Neural cell (in vitro differentiated cells): ENCODE data around the gene POU3F3.

Source experiments
- CTCF ChIP-seq: fragments of 450-650 bp; IDR thresholded peaks from 2 replicates; pipeline ENCODE4 v1.5.1; 2014; ENCODE audit warnings: antibody characterized with exemption, mild to moderate bottlenecking, moderate library complexity; ENCODE audit not compliant: poor library complexity, severe bottlenecking
- TF ChIP-seq, protein P1 (sequence below): IDR thresholded peaks from 2 replicates; pipeline ENCODE4 v1.6.1; 2012; ENCODE audit warnings: borderline replicate concordance

- TF ChIP-seq, protein P1, sequence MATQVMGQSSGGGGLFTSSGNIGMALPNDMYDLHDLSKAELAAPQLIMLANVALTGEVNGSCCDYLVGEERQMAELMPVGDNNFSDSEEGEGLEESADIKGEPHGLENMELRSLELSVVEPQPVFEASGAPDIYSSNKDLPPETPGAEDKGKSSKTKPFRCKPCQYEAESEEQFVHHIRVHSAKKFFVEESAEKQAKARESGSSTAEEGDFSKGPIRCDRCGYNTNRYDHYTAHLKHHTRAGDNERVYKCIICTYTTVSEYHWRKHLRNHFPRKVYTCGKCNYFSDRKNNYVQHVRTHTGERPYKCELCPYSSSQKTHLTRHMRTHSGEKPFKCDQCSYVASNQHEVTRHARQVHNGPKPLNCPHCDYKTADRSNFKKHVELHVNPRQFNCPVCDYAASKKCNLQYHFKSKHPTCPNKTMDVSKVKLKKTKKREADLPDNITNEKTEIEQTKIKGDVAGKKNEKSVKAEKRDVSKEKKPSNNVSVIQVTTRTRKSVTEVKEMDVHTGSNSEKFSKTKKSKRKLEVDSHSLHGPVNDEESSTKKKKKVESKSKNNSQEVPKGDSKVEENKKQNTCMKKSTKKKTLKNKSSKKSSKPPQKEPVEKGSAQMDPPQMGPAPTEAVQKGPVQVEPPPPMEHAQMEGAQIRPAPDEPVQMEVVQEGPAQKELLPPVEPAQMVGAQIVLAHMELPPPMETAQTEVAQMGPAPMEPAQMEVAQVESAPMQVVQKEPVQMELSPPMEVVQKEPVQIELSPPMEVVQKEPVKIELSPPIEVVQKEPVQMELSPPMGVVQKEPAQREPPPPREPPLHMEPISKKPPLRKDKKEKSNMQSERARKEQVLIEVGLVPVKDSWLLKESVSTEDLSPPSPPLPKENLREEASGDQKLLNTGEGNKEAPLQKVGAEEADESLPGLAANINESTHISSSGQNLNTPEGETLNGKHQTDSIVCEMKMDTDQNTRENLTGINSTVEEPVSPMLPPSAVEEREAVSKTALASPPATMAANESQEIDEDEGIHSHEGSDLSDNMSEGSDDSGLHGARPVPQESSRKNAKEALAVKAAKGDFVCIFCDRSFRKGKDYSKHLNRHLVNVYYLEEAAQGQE: no peak
- no peak for TF ChIP-seq CTCF
Measured at GRCh38 chr2:104861351-104862057, 7.6 kb downstream of the POU3F3 start.
